IMR-90 (cell line): ENCODE measurements around the gene DPM1. TPM values are rescaled to one million over a fixed set of nuclear protein-coding genes. Genes with fewer than 3 reads are reported as not detected.

Experiments used
- ATAC-seq: fragments of 200-7000 bp; cut with Tn5 transposase; 2 replicates; pipeline ENCODE4 v1.9.1; 2020; ENCODE audit warnings: low read depth, mild to moderate bottlenecking, moderate library complexity
- BruUV-seq: library from RNA; stranded (reverse); fragments of 400-500 nt; replicated peaks from 2 replicates; lab custom pipeline; 2021; lab: Mats Ljungman, UMichigan
- CTCF ChIA-PET: fragments of 300-600 bp; formaldehyde crosslinking; extraction: SDS; loops from one replicate; lab custom pipeline; 2021; ENCODE audit warnings: antibody characterized with exemption; lab: Yijun Ruan, JAX
- POLR2A ChIA-PET: fragments of 300-600 bp; sonication (Branson Sonifier 250); formaldehyde crosslinking; loops from one replicate; lab custom pipeline; 2022; ENCODE audit warnings: antibody characterized with exemption; ENCODE audit not compliant: unreplicated experiment; lab: Charles Lee
- DNase-seq: peaks from one replicate; pipeline ENCODE4 v3.0.0; 2013
- H2AFZ ChIP-seq: replicated peaks from 2 replicates; pipeline ENCODE3; 2013; ENCODE audit warnings: low read length, mild to moderate bottlenecking; ENCODE audit not compliant: poor library complexity
- H2AK5ac ChIP-seq: 2 replicates; pipeline ENCODE4 v1.6.1; 2013; ENCODE audit warnings: low read depth, low read length, inconsistent platforms
- H2AK9ac ChIP-seq: replicated peaks from 2 replicates; pipeline ENCODE3; 2013; ENCODE audit warnings: mild to moderate bottlenecking, low read depth, low read length, moderate library complexity; ENCODE audit not compliant: poor library complexity
- H2BK120ac ChIP-seq: 2 replicates; pipeline ENCODE4 v1.6.1; 2013; ENCODE audit warnings: low read depth, low read length, inconsistent platforms
- H2BK15ac ChIP-seq: 3 replicates; pipeline ENCODE4 v1.6.1; 2013; ENCODE audit warnings: low read depth, low read length, inconsistent platforms
- H2BK20ac ChIP-seq: 2 replicates; pipeline ENCODE4 v1.6.1; 2013; ENCODE audit warnings: low read depth, mild to moderate bottlenecking, inconsistent platforms, low read length, moderate library complexity
- H2BK5ac ChIP-seq: 2 replicates; pipeline ENCODE4 v1.6.1; 2013; ENCODE audit warnings: mild to moderate bottlenecking, low read depth, low read length, inconsistent platforms; ENCODE audit not compliant: poor library complexity, severe bottlenecking
- H3K14ac ChIP-seq: replicated peaks from 2 replicates; pipeline ENCODE4 v1.6.1; 2013; ENCODE audit warnings: low read depth, low read length, inconsistent platforms
- H3K18ac ChIP-seq: 2 replicates; pipeline ENCODE4 v1.6.1; 2013; ENCODE audit warnings: low read depth, low read length, control low read depth
- H3K23ac ChIP-seq: 2 replicates; pipeline ENCODE4 v1.6.1; 2013; ENCODE audit warnings: low read depth, low read length, inconsistent platforms
- H3K27ac ChIP-seq: 2 replicates; pipeline ENCODE4 v1.5.1; 2013; ENCODE audit warnings: mild to moderate bottlenecking, control low read depth, low read length; ENCODE audit not compliant: insufficient read depth
- H3K27me3 ChIP-seq: 2 replicates; pipeline ENCODE4 v1.6.1; 2013; ENCODE audit warnings: low read length; ENCODE audit not compliant: control insufficient read depth, insufficient read depth
- H3K36me3 ChIP-seq: 2 replicates; pipeline ENCODE4 v1.6.1; 2013; ENCODE audit warnings: low read length, mixed read lengths; ENCODE audit not compliant: control insufficient read depth, insufficient read depth
- H3K4ac ChIP-seq: 2 replicates; pipeline ENCODE4 v1.6.1; 2013; ENCODE audit warnings: low read depth, low read length, inconsistent platforms
- H3K4me1 ChIP-seq: 2 replicates; pipeline ENCODE4 v1.6.1; 2013; ENCODE audit warnings: low read length, mixed read lengths; ENCODE audit not compliant: control insufficient read depth, insufficient read depth
- H3K4me2 ChIP-seq: 2 replicates; pipeline ENCODE4 v1.6.1; 2013; ENCODE audit warnings: low read depth, mild to moderate bottlenecking, control low read depth, low read length, moderate library complexity
- H3K4me3 ChIP-seq: 2 replicates; pipeline ENCODE4 v1.5.1; 2013; ENCODE audit warnings: low read depth, mild to moderate bottlenecking, control low read depth, low read length, moderate library complexity; ENCODE audit not compliant: insufficient read depth
- H3K56ac ChIP-seq: 2 replicates; pipeline ENCODE4 v1.6.1; 2013; ENCODE audit warnings: low read length, inconsistent platforms; ENCODE audit not compliant: insufficient read depth; ENCODE audit errors: extremely low read depth
- H3K79me1 ChIP-seq, 2 experiments: 2 replicates each; pipeline ENCODE4 v1.6.1; 2013; ENCODE audit warnings: low read length in 2 of 2, inconsistent platforms in 1 of 2, low read depth in 1 of 2
- H3K9ac ChIP-seq: 2 replicates; pipeline ENCODE4 v1.6.1; 2013; ENCODE audit warnings: low read depth, low read length, control low read depth
- H3K9me1 ChIP-seq: 2 replicates; pipeline ENCODE4 v1.6.1; 2013; ENCODE audit warnings: low read length, inconsistent platforms; ENCODE audit not compliant: insufficient read depth
- H3K9me3 ChIP-seq: 2 replicates; pipeline ENCODE4 v1.6.1; 2013; ENCODE audit warnings: low read length; ENCODE audit not compliant: control insufficient read depth, insufficient read depth
- H4K20me1 ChIP-seq: 2 replicates; pipeline ENCODE4 v1.6.1; 2013; ENCODE audit warnings: low read length, inconsistent platforms; ENCODE audit not compliant: insufficient read depth
- H4K5ac ChIP-seq: 2 replicates; pipeline ENCODE4 v1.6.1; 2013; ENCODE audit warnings: mild to moderate bottlenecking, low read depth, low read length, control low read depth
- H4K8ac ChIP-seq, 2 experiments: 2 replicates each; pipeline ENCODE4 v1.6.1; 2013; ENCODE audit warnings: low read depth in 2 of 2, low read length in 2 of 2, control low read depth in 1 of 2, inconsistent platforms in 1 of 2
- H4K91ac ChIP-seq: 2 replicates; pipeline ENCODE4 v1.6.1; 2013; ENCODE audit warnings: low read depth, low read length, inconsistent platforms; ENCODE audit not compliant: insufficient read depth
- BHLHE40 ChIP-seq: fragments of 150-350 bp; IDR thresholded peaks from 2 replicates; pipeline ENCODE4 v1.6.1; 2016; ENCODE audit warnings: mild to moderate bottlenecking, low read depth, low read length
- CEBPB ChIP-seq: IDR thresholded peaks from 2 replicates; pipeline ENCODE4 v1.6.1; 2012; ENCODE audit warnings: low read depth, low read length, improper control_type of control experiment
- CHD1 ChIP-seq: IDR thresholded peaks from 2 replicates; pipeline ENCODE4 v1.6.1; 2012; ENCODE audit warnings: low read depth, low read length, improper control_type of control experiment
- CTCF ChIP-seq: conservative IDR thresholded peaks from 2 replicates; pipeline ENCODE4 v1.5.1; 2012; ENCODE audit warnings: mild to moderate bottlenecking, low read depth, low read length, improper control_type of control experiment
- FOS ChIP-seq: fragments of 150-350 bp; IDR thresholded peaks from 2 replicates; pipeline ENCODE4 v1.6.1; 2016; ENCODE audit warnings: low read depth, low read length
- MAFK ChIP-seq: IDR thresholded peaks from 2 replicates; pipeline ENCODE4 v1.6.1; 2012; ENCODE audit warnings: low read depth, low read length, improper control_type of control experiment
- MAZ ChIP-seq: IDR thresholded peaks from 2 replicates; pipeline ENCODE4 v1.6.1; 2012; ENCODE audit warnings: low read depth, mild to moderate bottlenecking, low read length, improper control_type of control experiment, moderate library complexity, borderline replicate concordance
- MXI1 ChIP-seq: IDR thresholded peaks from 2 replicates; pipeline ENCODE4 v1.6.1; 2012; ENCODE audit warnings: low read depth, mild to moderate bottlenecking, low read length, moderate library complexity, borderline replicate concordance
- NFE2L2 ChIP-seq: fragments of 150-350 bp; IDR thresholded peaks from 2 replicates; pipeline ENCODE4 v1.6.1; 2016; ENCODE audit warnings: low read depth, mild to moderate bottlenecking, low read length
- POLR2A ChIP-seq: IDR thresholded peaks from 2 replicates; pipeline ENCODE4 v1.6.1; 2012; ENCODE audit warnings: mild to moderate bottlenecking, low read depth, low read length
- RAD21 ChIP-seq: IDR thresholded peaks from 2 replicates; pipeline ENCODE4 v1.6.1; 2012; ENCODE audit warnings: low read length, improper control_type of control experiment
- RCOR1 ChIP-seq: IDR thresholded peaks from 2 replicates; pipeline ENCODE4 v1.6.1; 2012; ENCODE audit warnings: mild to moderate bottlenecking, low read length, improper control_type of control experiment; ENCODE audit not compliant: insufficient replicate concordance
- RFX5 ChIP-seq: IDR thresholded peaks from 2 replicates; pipeline ENCODE4 v1.8.0; 2012; ENCODE audit warnings: low read depth, mild to moderate bottlenecking, low read length, moderate library complexity
- SMC3 ChIP-seq: fragments of 150-350 bp; IDR thresholded peaks from 2 replicates; pipeline ENCODE4 v1.6.1; 2016; ENCODE audit warnings: low read depth, mild to moderate bottlenecking, antibody characterized with exemption, low read length, moderate library complexity
- WGBS, 2 experiments: methylation state at CpG; one replicate each; pipeline versions ENCODE4 v1.1.5 to v1.1.7; 2013; ENCODE audit warnings: missing lambda C conversion rate in 2 of 2; ENCODE audit not compliant: insufficient read length in 1 of 2; ENCODE audit errors: extremely low coverage in 2 of 2; 5-methylcytosine and 5-hydroxymethylcytosine counted together
- dilution Hi-C: fragments of 300-500 bp; cut with HindIII; formaldehyde crosslinking; loops from one replicate; pipeline ENCODE4 v1.14.3; 2018; ENCODE audit warnings: low sequenced_read_pairs; ENCODE audit not compliant: unreplicated experiment
- in situ Hi-C: fragments of 300-500 bp; cut with MboI; formaldehyde crosslinking; loops from 3 replicates; pipeline ENCODE4 v1.14.3; 2019; ENCODE audit warnings: low sequenced_read_pairs, inconsistent platforms, mixed read lengths
- intact Hi-C: fragments of 100-400 bp; cut with micrococcal nuclease; formaldehyde crosslinking; loops from 2 replicates; pipeline ENCODE4 v1.10.0; 2022
- polyA plus RNA-seq, 3 experiments: library from polyadenylated mRNA; depleted of rRNA; stranded (reverse); fragments of >200 nt; gene quantifications; 2 replicates each; pipeline ENCODE4 v1.2.3, GENCODE V29; 2012; ENCODE audit warnings: low replicate concordance in 1 of 3
- total RNA-seq: library from RNA; depleted of rRNA; stranded (reverse); fragments of >200 nt; gene quantifications from 2 replicates; pipeline ENCODE4 v1.2.3, GENCODE V29; 2012
- TF ChIP-seq, protein P1 (sequence below): fragments of 150-350 bp; IDR thresholded peaks from 2 replicates; pipeline ENCODE4 v1.6.1; 2017; ENCODE audit warnings: mild to moderate bottlenecking, antibody characterized with exemption, low read length, low read depth

DPM1 gene
- total and polyA plus RNA-seq, 2 of the 4 experiments (the other 2 are of a cell fraction): 59.1 to 89.1 TPM

- Histone ChIP-seq H3K4me1 (peaks cover 6% of the 10 kb centered on the region), H3K79me1 (no peaks in the 10 kb centered on the region), H2BK15ac (0 out of 3 replicates have a peak overlapping the region, but pooled peaks have one; percentile 11), H3K9me1 (peaks cover 19% of the 10 kb centered on the region), H3K9ac (no peak overlapping the region), H4K5ac (no peak overlapping the region), H3K23ac (no peak overlapping the region), H3K56ac (no peak overlapping the region), H3K27me3 (no peaks in the 10 kb centered on the region), H3K4ac (no peak overlapping the region; the same call in 1 of the 2 replicates), H4K8ac (peak overlapping the region in 1 of 2 experiments; percentile 52; a peak in 1 of 4 replicates), H3K4me2 (no peak overlapping the region), H2AFZ (peak overlapping the region; percentile 60), H3K4me3 (no peak overlapping the region), H2AK9ac (no peak overlapping the region), H3K14ac (no peak overlapping the region), H3K9me3 (no peaks in the 10 kb centered on the region), H3K36me3 (no peaks in the 10 kb centered on the region), H2BK5ac (no peak overlapping the region), H4K91ac (no peak overlapping the region), H4K20me1 (no peaks in the 10 kb centered on the region), H3K27ac (no peak overlapping the region), H2AK5ac (peak overlapping the region; percentile 77), H3K18ac (no peak overlapping the region), H2BK20ac (peak overlapping the region; percentile 5; the same call in 1 of the 2 replicates), H2BK120ac (no peak overlapping the region)
- intact Hi-C loops (loop anchor here (1.0 kb wide), 1 partner anchor 313 kb away; no protein-coding TSS in a partner anchor), dilution Hi-C loops (no loop called here), in situ Hi-C loops (loop anchor here (25.0 kb wide), 2 partner anchors 769 to 1094 kb away; partner anchors contain the start of gene ATP9A)
- no TSS peak for BruUV-seq
- ChIA-PET POLR2A (interaction anchor here (0.6 kb wide), 1 partner anchor 362 kb away, joined by 4 read pairs; no protein-coding TSS in a partner anchor), CTCF (interaction anchor here (0.6 to 2.3 kb wide), 7 partner anchors 11 to 602 kb away, joined by 3 to 7 read pairs (median 5); no protein-coding TSS in a partner anchor)
- DNase-seq (peak; percentile 69), ATAC-seq (peak; percentile 60)
- WGBS, 2 experiments: 70% methylated on average over 2 of the region's 13 CpGs; no CpG with 5 or more reads in 1 of the 2 experiments
- TF ChIP-seq RAD21 (peak; percentile 80), RFX5 (no peak), MXI1 (no peak), CHD1 (no peak), CTCF (peak; percentile 80), FOS (no peak), RCOR1 (no peak), MAZ (no peak), CEBPB (no peak; the same call in 1 of the 2 replicates), NFE2L2 (no peak), SMC3 (peak; percentile 74), POLR2A (no peak), MAFK (no peak), BHLHE40 (no peak)
- TF ChIP-seq, protein P1, sequence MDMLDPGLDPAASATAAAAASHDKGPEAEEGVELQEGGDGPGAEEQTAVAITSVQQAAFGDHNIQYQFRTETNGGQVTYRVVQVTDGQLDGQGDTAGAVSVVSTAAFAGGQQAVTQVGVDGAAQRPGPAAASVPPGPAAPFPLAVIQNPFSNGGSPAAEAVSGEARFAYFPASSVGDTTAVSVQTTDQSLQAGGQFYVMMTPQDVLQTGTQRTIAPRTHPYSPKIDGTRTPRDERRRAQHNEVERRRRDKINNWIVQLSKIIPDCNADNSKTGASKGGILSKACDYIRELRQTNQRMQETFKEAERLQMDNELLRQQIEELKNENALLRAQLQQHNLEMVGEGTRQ: peak; percentile 78
Observed at GRCh38 chr20:50992733-50993457, 34.6 kb upstream of the DPM1 start.
